ENCODE data around the gene RETREG3. TPM values are rescaled to one million over a fixed set of nuclear protein-coding genes. Genes with fewer than 3 reads are reported as not detected.
"Not testable (repeated sequence)": the region's sequence is repeated elsewhere in the genome, so short reads cannot be mapped to it uniquely, and the experiment has no call there.

RETREG3 gene
- total RNA-seq, 1 experiment from 2014 or later, result 38.5 TPM

DNA sequence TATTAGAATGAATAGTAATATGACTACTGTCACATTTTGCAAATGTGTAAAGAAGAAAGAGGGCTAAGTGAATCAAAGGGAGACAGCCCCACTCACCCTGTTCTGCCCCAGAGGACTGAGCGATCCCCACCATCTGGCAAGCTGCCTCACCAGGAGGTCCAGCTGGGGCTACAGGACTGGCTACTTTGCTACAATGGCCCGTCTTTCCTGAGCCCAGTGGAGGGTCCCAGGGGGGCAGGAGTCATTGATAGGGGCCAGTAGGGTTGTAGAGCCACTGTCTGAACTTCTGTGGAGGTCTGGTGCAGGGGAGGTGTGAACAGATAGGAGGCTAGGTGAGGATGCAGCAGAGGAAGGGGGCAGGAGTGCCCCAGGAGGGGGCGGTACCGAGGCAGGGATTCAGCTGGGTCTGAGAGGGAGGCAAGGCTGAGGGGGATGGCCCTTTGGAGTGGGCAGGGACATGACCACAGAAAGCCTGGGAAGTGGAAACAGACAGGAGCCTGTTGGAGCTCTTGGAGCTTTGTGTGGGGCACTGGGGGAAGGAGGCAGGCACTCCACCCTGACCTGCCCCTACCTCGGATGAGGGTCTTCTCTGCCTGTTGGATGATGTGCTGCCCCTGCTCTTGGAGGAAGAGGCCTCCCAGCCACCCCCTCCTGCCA lies 53.1 kb downstream of the RETREG3 start:
- intact Hi-C loops (cut with micrococcal nuclease); RAD21 ChIA-PET (ENCODE audit: low non-redundant PET in 1 of 2, low total read pairs in 2 of 2, uncharacterized antibody in 2 of 2, unreplicated experiment in 2 of 2); H3K9me3 ChIP-seq (ENCODE audit: control insufficient read depth in 1 of 2, insufficient read depth in 1 of 2, low read depth in 1 of 2, low read length in 2 of 2); H3K9me2 ChIP-seq (ENCODE audit: insufficient read depth); H4K20me1 ChIP-seq (ENCODE audit: insufficient read depth); H3K27ac ChIP-seq (ENCODE audit: low read depth, low read length); DNase-seq (ENCODE audit: low read depth, low spot score); H3K36me3 ChIP-seq (ENCODE audit: control insufficient read depth in 1 of 2, insufficient read depth in 2 of 2, low read length in 2 of 2); H2AFZ ChIP-seq (ENCODE audit: low read depth, low read length, poor library complexity, severe bottlenecking); H3K27me3 ChIP-seq (ENCODE audit: insufficient read depth, low read length); H3K9ac ChIP-seq (ENCODE audit: low read length); H3K4me3 ChIP-seq (replicated peaks in 1 of 2; ENCODE audit: low read depth in 1 of 2, low read length in 2 of 2); BruUV-seq (replicated peaks); CTCF ChIA-PET: not testable (repeated sequence)
- peak; percentile 68 for ATAC-seq
- TF ChIP-seq, protein P1, sequence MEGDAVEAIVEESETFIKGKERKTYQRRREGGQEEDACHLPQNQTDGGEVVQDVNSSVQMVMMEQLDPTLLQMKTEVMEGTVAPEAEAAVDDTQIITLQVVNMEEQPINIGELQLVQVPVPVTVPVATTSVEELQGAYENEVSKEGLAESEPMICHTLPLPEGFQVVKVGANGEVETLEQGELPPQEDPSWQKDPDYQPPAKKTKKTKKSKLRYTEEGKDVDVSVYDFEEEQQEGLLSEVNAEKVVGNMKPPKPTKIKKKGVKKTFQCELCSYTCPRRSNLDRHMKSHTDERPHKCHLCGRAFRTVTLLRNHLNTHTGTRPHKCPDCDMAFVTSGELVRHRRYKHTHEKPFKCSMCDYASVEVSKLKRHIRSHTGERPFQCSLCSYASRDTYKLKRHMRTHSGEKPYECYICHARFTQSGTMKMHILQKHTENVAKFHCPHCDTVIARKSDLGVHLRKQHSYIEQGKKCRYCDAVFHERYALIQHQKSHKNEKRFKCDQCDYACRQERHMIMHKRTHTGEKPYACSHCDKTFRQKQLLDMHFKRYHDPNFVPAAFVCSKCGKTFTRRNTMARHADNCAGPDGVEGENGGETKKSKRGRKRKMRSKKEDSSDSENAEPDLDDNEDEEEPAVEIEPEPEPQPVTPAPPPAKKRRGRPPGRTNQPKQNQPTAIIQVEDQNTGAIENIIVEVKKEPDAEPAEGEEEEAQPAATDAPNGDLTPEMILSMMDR (IDR thresholded peaks at IDR 0.05 in 2 of 3, conservative IDR thresholded peaks at IDR 0.05 in 1 of 3; ENCODE audit: borderline replicate concordance in 1 of 3, insufficient read depth in 1 of 3, low read depth in 2 of 3, low read length in 2 of 3), result peak in 2 of 3 experiments; percentile 41 to 45; a peak in 4 of 6 replicates
- POLR2A ChIA-PET, result interaction anchor here (1.6 kb wide), 1 partner anchor 133 kb away, joined by 3 read pairs; the partner anchor contains the start of gene CAVIN1
- Histone ChIP-seq H3K79me2 (ENCODE audit: insufficient read depth, low read length) (peaks cover 17% of the 10 kb centered on the region; the same call in 1 of the 2 replicates), H3K4me2 (ENCODE audit: low read length) (peak overlapping the region; percentile 86), H3K4me1 (ENCODE audit: control insufficient read depth in 1 of 2, insufficient read depth in 2 of 2, low read length in 2 of 2) (peaks cover 13 to 39% of the 10 kb centered on the region in 2 experiments)

DNA sequence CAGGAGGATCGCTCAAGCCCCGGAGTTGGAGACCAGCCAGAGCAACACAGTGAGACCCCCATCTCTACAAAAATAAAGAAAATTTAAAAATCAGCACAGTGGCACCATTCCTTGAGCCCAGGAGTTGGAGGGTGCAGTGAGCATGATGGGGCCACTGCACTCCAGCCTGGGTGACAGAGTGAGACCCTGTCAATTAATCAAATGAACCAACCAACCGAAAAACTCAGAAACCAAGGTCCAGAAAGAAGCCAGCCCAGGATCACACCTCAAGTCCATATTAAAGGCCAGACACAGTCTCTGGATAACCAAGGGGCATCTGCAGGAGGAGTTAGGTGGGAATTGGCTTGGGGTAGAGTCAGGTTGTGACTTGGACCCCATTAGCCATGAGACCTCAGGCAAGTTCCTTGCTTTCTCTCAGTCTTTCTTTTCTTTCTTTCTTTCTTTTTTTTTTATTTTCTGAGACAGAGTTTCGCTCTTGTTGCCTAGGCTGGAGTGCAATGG lies 54.0 kb downstream of the RETREG3 start:
- ATAC-seq (peak; percentile 3), DNase-seq (ENCODE audit: low read depth, low spot score) (no peak)
- no peak for TF ChIP-seq SP1 (IDR thresholded peaks at IDR 0.05; ENCODE audit: low read depth)
- TF ChIP-seq SIN3A (IDR thresholded peaks at IDR 0.05; ENCODE audit: low read depth), result no peak
- no peak for TF ChIP-seq CBX3 (IDR thresholded peaks at IDR 0.05; ENCODE audit: low read depth)
- TF ChIP-seq CEBPB (IDR thresholded peaks at IDR 0.05; ENCODE audit: low read depth), result no peak
- TF ChIP-seq, protein P2, sequence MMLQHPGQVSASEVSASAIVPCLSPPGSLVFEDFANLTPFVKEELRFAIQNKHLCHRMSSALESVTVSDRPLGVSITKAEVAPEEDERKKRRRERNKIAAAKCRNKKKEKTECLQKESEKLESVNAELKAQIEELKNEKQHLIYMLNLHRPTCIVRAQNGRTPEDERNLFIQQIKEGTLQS (IDR thresholded peaks at IDR 0.05), result no peak
- TF ChIP-seq JUND (IDR thresholded peaks at IDR 0.05), result no peak
- TF ChIP-seq ZNF274 (IDR thresholded peaks at IDR 0.05; ENCODE audit: low read depth, low read length), result no peak
- TF ChIP-seq FOSL1 (IDR thresholded peaks at IDR 0.05; ENCODE audit: low read depth), result no peak
- no peak for TF ChIP-seq EZH2 (IDR thresholded peaks at IDR 0.05)
- Histone ChIP-seq H3K4me1 (ENCODE audit: control insufficient read depth in 1 of 2, insufficient read depth in 2 of 2, low read length in 2 of 2) (peaks cover 13 to 39% of the 10 kb centered on the region in 2 experiments), H2AFZ (ENCODE audit: low read depth, low read length, poor library complexity, severe bottlenecking) (no peak overlapping the region), H3K9me3 (ENCODE audit: control insufficient read depth in 1 of 2, insufficient read depth in 1 of 2, low read depth in 1 of 2, low read length in 2 of 2) (no peaks in the 10 kb centered on the region), H3K9ac (ENCODE audit: low read length) (peak overlapping the region; percentile 97), H3K27me3 (ENCODE audit: insufficient read depth, low read length) (no peaks in the 10 kb centered on the region), H3K36me3 (ENCODE audit: control insufficient read depth in 1 of 2, insufficient read depth in 2 of 2, low read length in 2 of 2) (no peaks in the 10 kb centered on the region), H3K4me3 (replicated peaks in 1 of 2; ENCODE audit: low read depth in 1 of 2, low read length in 2 of 2) (peak overlapping the region; percentile 93 to 99), H4K20me1 (ENCODE audit: insufficient read depth) (no peaks in the 10 kb centered on the region), H3K9me2 (ENCODE audit: insufficient read depth) (no peaks in the 10 kb centered on the region), H3K4me2 (ENCODE audit: low read length) (peak overlapping the region; percentile 86), H3K79me2 (ENCODE audit: insufficient read depth, low read length) (peaks cover 17% of the 10 kb centered on the region; the same call in 1 of the 2 replicates), H3K27ac (ENCODE audit: low read depth, low read length) (peak overlapping the region; percentile 94)
- RAD21 ChIA-PET (ENCODE audit: low non-redundant PET in 1 of 2, low total read pairs in 2 of 2, uncharacterized antibody in 2 of 2, unreplicated experiment in 2 of 2), result no interaction called here
- TSS peak; percentile 92 for BruUV-seq (replicated peaks)
- POLR2A ChIA-PET, result interaction anchor here (0.5 to 1.6 kb wide), 2 partner anchors 132 to 145 kb away, joined by 3 read pairs; partner anchors contain the start of gene CAVIN1
- CTCF ChIA-PET, result interaction anchor here (1.2 to 2.1 kb wide), 2 partner anchors 23 to 123 kb away, joined by 3 to 8 read pairs; partner anchors contain the start of gene PSMC3IP
- intact Hi-C loops (cut with micrococcal nuclease), result no loop called here
